GM18498 (cell line): Measurements from ENCODE around the gene PKD2L2.
"Not testable (repeated sequence)": the region's sequence is repeated elsewhere in the genome, so short reads cannot be mapped to it uniquely, and the experiment has no call there.

Experiments
- ATAC-seq: cut with Tn5 transposase; IDR thresholded peaks from one replicate; pipeline ENCODE4 v1.9.1; 2021; ENCODE audit warnings: mild to moderate bottlenecking, moderate library complexity; ENCODE audit not compliant: unreplicated experiment

PKD2L2 gene

GRCh38 chr5:137888863-137889759, at the start of gene PKD2L2:
TSS of gene PKD2L2 (plus strand) at chr5:137889457. CDS start at chr5:137889492, 35 bp downstream.
- ATAC-seq = peak; percentile 95

- ATAC-seq = no peak
Measured at GRCh38 chr5:137842296-137842695, 47.0 kb upstream of the PKD2L2 start.

GRCh38 chr5:137843676-137844299, 45.5 kb upstream of the PKD2L2 start:
- ATAC-seq = no peak

- ATAC-seq = no peak
Measured at GRCh38 chr5:137845472-137845871, 43.8 kb upstream of the PKD2L2 start.

GRCh38 chr5:137847687-137848086, 41.6 kb upstream of the PKD2L2 start:
- ATAC-seq = no peak

- ATAC-seq = not testable (repeated sequence)
Measured at GRCh38 chr5:137853165-137853564, 36.1 kb upstream of the PKD2L2 start.

GRCh38 chr5:137856201-137856600, 33.1 kb upstream of the PKD2L2 start:
- ATAC-seq = peak; percentile 50

GRCh38 chr5:137856916-137857862, 32.1 kb upstream of the PKD2L2 start:
- no peak for ATAC-seq

- ATAC-seq = peak; percentile 81
Measured at GRCh38 chr5:137858223-137858916, 30.9 kb upstream of the PKD2L2 start.

GRCh38 chr5:137858954-137859353, 30.3 kb upstream of the PKD2L2 start:
- no peak for ATAC-seq

- ATAC-seq = no peak
Measured at GRCh38 chr5:137862251-137862650, 27.0 kb upstream of the PKD2L2 start.

GRCh38 chr5:137863653-137864052, 25.6 kb upstream of the PKD2L2 start:
- not testable (repeated sequence) for ATAC-seq

GRCh38 chr5:137866541-137867388, 22.5 kb upstream of the PKD2L2 start:
- ATAC-seq = no peak

GRCh38 chr5:137867664-137868063, 21.6 kb upstream of the PKD2L2 start, which contains the start of gene MYOT:
TSS of gene MYOT (plus strand) at chr5:137867860. CDS start at chr5:137870652, 2,792 bp downstream.
- ATAC-seq = no peak

GRCh38 chr5:137870647-137871339, 18.5 kb upstream of the PKD2L2 start:
- ATAC-seq = no peak

GRCh38 chr5:137871571-137871970, 17.7 kb upstream of the PKD2L2 start:
- ATAC-seq = no peak

GRCh38 chr5:137872466-137872865, 16.8 kb upstream of the PKD2L2 start:
- no peak for ATAC-seq

- no peak for ATAC-seq
Measured at GRCh38 chr5:137876101-137876500, 13.2 kb upstream of the PKD2L2 start.

- ATAC-seq = no peak
Measured at GRCh38 chr5:137880313-137880712, 8.9 kb upstream of the PKD2L2 start.
